Keratinocyte (primary cell): Measurements from ENCODE around the gene RETREG2. TPM values are rescaled to one million over a fixed set of nuclear protein-coding genes. Genes with fewer than 3 reads are reported as not detected.

Source experiments
- DNase-seq: peaks from one replicate; pipeline ENCODE4 v3.0.0-alpha.2; 2011; ENCODE audit warnings: low read depth, missing footprints, low spot score
- FAIRE-seq: peaks from 2 replicates; lab custom pipeline; 2011; peaks lifted over from hg19 to GRCh38; lab: Jason Lieb, UNC
- H2AFZ ChIP-seq: 2 replicates; pipeline ENCODE4 v1.6.0; 2012; ENCODE audit warnings: low read length, control low read depth, inconsistent platforms; ENCODE audit not compliant: control insufficient read depth
- H3K27ac ChIP-seq: 2 replicates; pipeline ENCODE4 v1.5.1; 2011; ENCODE audit warnings: low read length; ENCODE audit not compliant: control insufficient read depth, insufficient read depth
- H3K27me3 ChIP-seq: 3 replicates; pipeline ENCODE4 v1.6.0; 2011; ENCODE audit warnings: low read length; ENCODE audit not compliant: control insufficient read depth, insufficient read depth; ENCODE audit errors: extremely low read depth
- H3K36me3 ChIP-seq, 2 experiments: 2 replicates in 1 of 2; 3 replicates in 1 of 2; pipeline ENCODE4 v1.5.1; 2011; ENCODE audit warnings: low read length in 2 of 2, mild to moderate bottlenecking in 1 of 2; ENCODE audit not compliant: control insufficient read depth in 2 of 2, insufficient read depth in 2 of 2; ENCODE audit errors: extremely low read depth in 1 of 2
- H3K4me1 ChIP-seq: 3 replicates; pipeline ENCODE4 v1.5.1; 2011; ENCODE audit warnings: low read length; ENCODE audit not compliant: control insufficient read depth, insufficient read depth; ENCODE audit errors: extremely low read depth
- H3K4me2 ChIP-seq: 3 replicates; pipeline ENCODE4 v1.6.0; 2011; ENCODE audit warnings: low read depth, low read length; ENCODE audit not compliant: control insufficient read depth, insufficient read depth; ENCODE audit errors: extremely low read depth
- H3K4me3 ChIP-seq, 3 experiments: fragments of 200-600 bp in 1 of 3; sonication (generic) in 1 of 3; 2 replicates in 2 of 3; 3 replicates in 1 of 3; pipeline ENCODE4 v1.5.1; 2011 to 2016; ENCODE audit warnings: low read length in 3 of 3, mild to moderate bottlenecking in 3 of 3, control low read depth in 2 of 3, inconsistent platforms in 1 of 3, low read depth in 1 of 3, mixed read lengths in 1 of 3, mixed run types in 1 of 3, moderate library complexity in 1 of 3; ENCODE audit not compliant: control insufficient read depth in 2 of 3, insufficient read depth in 2 of 3; ENCODE audit errors: extremely low read depth in 1 of 3
- H3K79me2 ChIP-seq: 2 replicates; pipeline ENCODE4 v1.6.0; 2012; ENCODE audit warnings: low read length; ENCODE audit not compliant: control insufficient read depth, insufficient read depth
- H3K9ac ChIP-seq: 3 replicates; pipeline ENCODE4 v1.6.0; 2011; ENCODE audit warnings: low read length; ENCODE audit not compliant: control insufficient read depth, insufficient read depth; ENCODE audit errors: extremely low read depth
- H3K9me1 ChIP-seq: 3 replicates; pipeline ENCODE4 v1.6.0; 2011; ENCODE audit warnings: low read length; ENCODE audit not compliant: control insufficient read depth, insufficient read depth; ENCODE audit errors: extremely low read depth
- H3K9me3 ChIP-seq: 2 replicates; pipeline ENCODE4 v1.5.1; 2012; ENCODE audit warnings: low read depth, low read length; ENCODE audit not compliant: control insufficient read depth
- H4K20me1 ChIP-seq: 3 replicates; pipeline ENCODE4 v1.6.0; 2011; ENCODE audit warnings: low read length; ENCODE audit not compliant: control insufficient read depth, insufficient read depth; ENCODE audit errors: extremely low read depth
- CTCF ChIP-seq, 3 experiments: IDR thresholded peaks in 1 of 3; conservative IDR thresholded peaks in 1 of 3; optimal IDR thresholded peaks in 1 of 3; 2 replicates in 2 of 3; 3 replicates in 1 of 3; pipeline versions ENCODE3 to v1.5.1; 2011; ENCODE audit warnings: low read length in 3 of 3, mild to moderate bottlenecking in 3 of 3, moderate library complexity in 2 of 3, control low read depth in 1 of 3, inconsistent platforms in 1 of 3; ENCODE audit not compliant: insufficient read depth in 2 of 3; ENCODE audit errors: extremely low read depth in 1 of 3
- EZH2 ChIP-seq: IDR thresholded peaks from one replicate; pipeline ENCODE4 v1.6.1; 2012; ENCODE audit warnings: inconsistent platforms, mild to moderate bottlenecking, low read length, moderate library complexity
- dilution Hi-C: fragments of 300-500 bp; cut with MboI; formaldehyde crosslinking; loops from one replicate; pipeline ENCODE4 v1.7.0; 2020; ENCODE audit warnings: low sequenced_read_pairs; ENCODE audit not compliant: extremely low pct_ligation_motif_present
- polyA plus RNA-seq, 5 experiments: library from polyadenylated mRNA; depleted of rRNA in 3 of 5; stranded (reverse) in 3 of 5; stranded (forward) in 1 of 5; unstranded in 1 of 5; fragments of >200 nt; gene quantifications; 1 replicate in 1 of 5; 2 replicates in 3 of 5; 3 replicates in 1 of 5; pipeline versions ENCODE4 v1.2.1 to v1.2.3, GENCODE V29; 2011 to 2012; ENCODE audit warnings: missing spikeins in 2 of 5, low read depth in 1 of 5, low replicate concordance in 1 of 5

RETREG2 gene
- polyA plus RNA-seq, 1 donor (not counting 4 experiments of a cell fraction or from before 2014, with no cell fraction given): 45.8 TPM

GRCh38 chr2:219180961-219181360 is 2.9 kb downstream of the RETREG2 start:
- H3K27ac ChIP-seq: no peak overlapping the region
- no peak overlapping the region for H3K9ac ChIP-seq
- no peak for DNase-seq
- dilution Hi-C loops: no loop called here
- peaks cover 2% of the 10 kb centered on the region for H3K9me1 ChIP-seq
- H3K27me3 ChIP-seq: no peaks in the 10 kb centered on the region
- no peak for FAIRE-seq
- H3K4me1 ChIP-seq: peaks cover 14% of the 10 kb centered on the region
- H3K36me3 ChIP-seq: peaks cover 21 to 29% of the 10 kb centered on the region in 2 experiments
- no peaks in the 10 kb centered on the region for H4K20me1 ChIP-seq
- peaks cover 16% of the 10 kb centered on the region for H3K79me2 ChIP-seq
- no peak for TF ChIP-seq EZH2
- no peak for TF ChIP-seq CTCF (optimal IDR thresholded peaks at IDR 0.05 in 1 of 3, IDR thresholded peaks at IDR 0.05 in 1 of 3, conservative IDR thresholded peaks at IDR 0.05 in 1 of 3; ENCODE audit: extremely low read depth in 1 of 3, insufficient read depth in 2 of 3, low read length in 3 of 3)
- no peak overlapping the region for H3K4me2 ChIP-seq
- no peaks in the 10 kb centered on the region for H3K9me3 ChIP-seq
- H2AFZ ChIP-seq: no peak overlapping the region
- no peak overlapping the region for H3K4me3 ChIP-seq

- H3K4me2 ChIP-seq: no peak overlapping the region
- TF ChIP-seq EZH2 (no peak), CTCF (optimal IDR thresholded peaks at IDR 0.05 in 1 of 3, IDR thresholded peaks at IDR 0.05 in 1 of 3, conservative IDR thresholded peaks at IDR 0.05 in 1 of 3; ENCODE audit: extremely low read depth in 1 of 3, insufficient read depth in 2 of 3, low read length in 3 of 3) (no peak)
- H3K4me1 ChIP-seq: peaks cover 12% of the 10 kb centered on the region
- no peaks in the 10 kb centered on the region for H4K20me1 ChIP-seq
- no peak overlapping the region for H3K27ac ChIP-seq
- no peak for FAIRE-seq
- no peak for DNase-seq
- H3K27me3 ChIP-seq: no peaks in the 10 kb centered on the region
- peaks cover 11% of the 10 kb centered on the region for H3K79me2 ChIP-seq
- H2AFZ ChIP-seq: no peak overlapping the region
- H3K4me3 ChIP-seq: no peak overlapping the region
- dilution Hi-C loops: no loop called here
- H3K9ac ChIP-seq: no peak overlapping the region
- H3K9me3 ChIP-seq: no peaks in the 10 kb centered on the region
- H3K9me1 ChIP-seq: peaks cover 2% of the 10 kb centered on the region
- H3K36me3 ChIP-seq: peaks cover 21 to 29% of the 10 kb centered on the region in 2 experiments
These were observed 3.5 kb downstream of the RETREG2 start for GRCh38 chr2:219181531-219181930.
